ENCODE results near the gene NKAPD1. TPM values are rescaled to one million over a fixed set of nuclear protein-coding genes. Genes with fewer than 3 reads are reported as not detected.
A peak's percentile ranks its signal among the peaks of the same experiment; 100 is the strongest.

Gene NKAPD1
- total and polyA plus RNA-seq, 10 donors, result 10.1 to 21.6 (median 13.6) TPM

DNA sequence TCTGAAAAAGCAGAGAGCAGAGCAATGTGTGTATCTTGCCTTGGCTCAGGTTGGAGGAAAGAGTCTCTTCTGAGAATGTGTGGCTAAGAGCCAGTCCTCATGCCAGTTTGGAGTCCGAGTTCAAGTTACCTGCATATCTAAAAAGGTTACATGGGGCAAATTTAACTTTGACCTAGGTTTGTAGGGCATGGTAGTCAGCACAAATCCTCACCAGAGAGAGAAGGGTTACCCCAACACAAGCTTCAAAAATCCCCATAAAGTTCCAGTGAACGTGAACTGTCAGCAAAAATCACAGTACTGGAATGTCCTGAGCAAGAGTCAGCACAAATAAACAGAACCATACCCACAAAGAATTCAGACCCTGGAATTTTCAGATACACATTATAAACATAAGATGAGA, 26.4 kb downstream of the NKAPD1 start:
- DNase-seq, result no peak
- Histone ChIP-seq H3K4me3 (no peak overlapping the region), H3K27ac (peak overlapping the region in 1 of 8 donors; percentile 3), H3K9me3 (no peaks in the 10 kb centered on the region), H3K36me3 (peaks cover 0 to 42% (median 18%) of the 10 kb centered on the region in 6 donors), H3K27me3 (replicated peaks in 1 of 7) (no peaks in the 10 kb centered on the region), H3K4me1 (no peaks in the 10 kb centered on the region)
- TF ChIP-seq POLR2AphosphoS5 (IDR thresholded peaks at IDR 0.05), result no peak
- TF ChIP-seq, protein P1, sequence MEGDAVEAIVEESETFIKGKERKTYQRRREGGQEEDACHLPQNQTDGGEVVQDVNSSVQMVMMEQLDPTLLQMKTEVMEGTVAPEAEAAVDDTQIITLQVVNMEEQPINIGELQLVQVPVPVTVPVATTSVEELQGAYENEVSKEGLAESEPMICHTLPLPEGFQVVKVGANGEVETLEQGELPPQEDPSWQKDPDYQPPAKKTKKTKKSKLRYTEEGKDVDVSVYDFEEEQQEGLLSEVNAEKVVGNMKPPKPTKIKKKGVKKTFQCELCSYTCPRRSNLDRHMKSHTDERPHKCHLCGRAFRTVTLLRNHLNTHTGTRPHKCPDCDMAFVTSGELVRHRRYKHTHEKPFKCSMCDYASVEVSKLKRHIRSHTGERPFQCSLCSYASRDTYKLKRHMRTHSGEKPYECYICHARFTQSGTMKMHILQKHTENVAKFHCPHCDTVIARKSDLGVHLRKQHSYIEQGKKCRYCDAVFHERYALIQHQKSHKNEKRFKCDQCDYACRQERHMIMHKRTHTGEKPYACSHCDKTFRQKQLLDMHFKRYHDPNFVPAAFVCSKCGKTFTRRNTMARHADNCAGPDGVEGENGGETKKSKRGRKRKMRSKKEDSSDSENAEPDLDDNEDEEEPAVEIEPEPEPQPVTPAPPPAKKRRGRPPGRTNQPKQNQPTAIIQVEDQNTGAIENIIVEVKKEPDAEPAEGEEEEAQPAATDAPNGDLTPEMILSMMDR (IDR thresholded peaks at IDR 0.05 in 8 of 11, conservative IDR thresholded peaks at IDR 0.05 in 3 of 11), result no peak
- no peak for TF ChIP-seq POLR2A (IDR thresholded peaks at IDR 0.05)
- 42 to 84% (median 72%) methylated on average over 2 of the region's 2 CpGs for WGBS, 5 donors
- intact Hi-C loops (cut with DNase I; ENCODE audit: low total_unique reads), result no loop called here

DNA sequence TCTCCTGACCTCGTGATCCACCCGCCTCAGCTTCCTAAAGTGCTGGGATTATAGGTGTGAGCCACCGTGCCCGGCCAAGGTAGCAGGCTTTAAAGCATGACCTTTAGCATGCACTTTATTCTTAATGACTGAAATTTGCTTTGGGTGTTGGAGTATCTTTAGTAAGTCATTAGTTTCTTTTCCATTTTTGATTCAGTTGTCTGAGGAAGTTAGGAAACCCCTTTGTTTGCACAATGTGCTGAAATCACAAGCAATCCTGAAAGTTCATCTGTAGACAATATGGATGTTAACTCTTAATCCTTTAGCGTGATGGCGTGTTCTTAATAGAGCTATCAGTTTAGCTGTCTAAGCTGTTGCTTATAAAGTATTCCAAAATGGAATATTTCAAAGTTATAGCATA, 29.3 kb downstream of the NKAPD1 start:
- Histone ChIP-seq H3K27ac (peak overlapping the region in 4 of 8 donors; percentile 6 to 51 (median 37)), H3K4me1 (no peaks in the 10 kb centered on the region), H3K36me3 (peaks cover 0 to 22% (median 7%) of the 10 kb centered on the region in 6 donors), H3K27me3 (replicated peaks in 1 of 7) (no peaks in the 10 kb centered on the region), H3K4me3 (no peak overlapping the region), H3K9me3 (no peaks in the 10 kb centered on the region)
- TF ChIP-seq, protein P1 (IDR thresholded peaks at IDR 0.05 in 8 of 11, conservative IDR thresholded peaks at IDR 0.05 in 3 of 11), result no peak
- no peak for TF ChIP-seq POLR2A (IDR thresholded peaks at IDR 0.05)
- no peak for TF ChIP-seq POLR2AphosphoS5 (IDR thresholded peaks at IDR 0.05)
- intact Hi-C loops (cut with DNase I; ENCODE audit: low total_unique reads), result no loop called here
- 69 to 90% (median 82%) methylated on average over 6 of the region's 6 CpGs for WGBS, 5 donors
- no peak for DNase-seq

DNA sequence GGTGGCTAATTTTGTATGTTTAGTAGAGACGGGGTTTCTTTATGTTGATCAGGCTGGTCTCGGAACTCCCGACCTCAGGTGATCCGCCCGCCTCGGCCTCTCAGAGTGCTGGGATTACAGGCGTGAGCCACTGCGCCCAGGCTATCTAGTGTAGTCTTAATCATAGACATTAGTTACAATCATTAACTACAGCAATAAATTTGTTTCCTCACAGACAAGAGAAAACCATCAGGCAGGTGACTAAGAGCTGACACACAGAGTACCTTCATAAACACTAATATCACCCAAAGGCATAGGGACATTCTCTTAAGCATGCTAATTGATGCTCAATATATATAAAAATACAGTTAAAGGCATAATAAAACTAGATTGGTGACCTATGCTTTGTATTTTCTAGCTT, 32.0 kb downstream of the NKAPD1 start:
- TF ChIP-seq POLR2AphosphoS5 (IDR thresholded peaks at IDR 0.05), result no peak
- TF ChIP-seq, protein P1 (IDR thresholded peaks at IDR 0.05 in 8 of 11, conservative IDR thresholded peaks at IDR 0.05 in 3 of 11), result no peak
- Histone ChIP-seq H3K4me3 (no peak overlapping the region), H3K27me3 (replicated peaks in 1 of 7) (no peaks in the 10 kb centered on the region), H3K27ac (no peak overlapping the region), H3K9me3 (peaks cover 0 to 4% (median 0%) of the 10 kb centered on the region in 8 donors), H3K36me3 (peaks cover 0 to 12% (median 7%) of the 10 kb centered on the region in 6 donors), H3K4me1 (no peaks in the 10 kb centered on the region)
- intact Hi-C loops (cut with DNase I; ENCODE audit: low total_unique reads), result no loop called here
- DNase-seq, result no peak
- WGBS, 5 donors, result 94 to 100% (median 98%) methylated on average over 5 to 8 of the region's 8 CpGs

DNA sequence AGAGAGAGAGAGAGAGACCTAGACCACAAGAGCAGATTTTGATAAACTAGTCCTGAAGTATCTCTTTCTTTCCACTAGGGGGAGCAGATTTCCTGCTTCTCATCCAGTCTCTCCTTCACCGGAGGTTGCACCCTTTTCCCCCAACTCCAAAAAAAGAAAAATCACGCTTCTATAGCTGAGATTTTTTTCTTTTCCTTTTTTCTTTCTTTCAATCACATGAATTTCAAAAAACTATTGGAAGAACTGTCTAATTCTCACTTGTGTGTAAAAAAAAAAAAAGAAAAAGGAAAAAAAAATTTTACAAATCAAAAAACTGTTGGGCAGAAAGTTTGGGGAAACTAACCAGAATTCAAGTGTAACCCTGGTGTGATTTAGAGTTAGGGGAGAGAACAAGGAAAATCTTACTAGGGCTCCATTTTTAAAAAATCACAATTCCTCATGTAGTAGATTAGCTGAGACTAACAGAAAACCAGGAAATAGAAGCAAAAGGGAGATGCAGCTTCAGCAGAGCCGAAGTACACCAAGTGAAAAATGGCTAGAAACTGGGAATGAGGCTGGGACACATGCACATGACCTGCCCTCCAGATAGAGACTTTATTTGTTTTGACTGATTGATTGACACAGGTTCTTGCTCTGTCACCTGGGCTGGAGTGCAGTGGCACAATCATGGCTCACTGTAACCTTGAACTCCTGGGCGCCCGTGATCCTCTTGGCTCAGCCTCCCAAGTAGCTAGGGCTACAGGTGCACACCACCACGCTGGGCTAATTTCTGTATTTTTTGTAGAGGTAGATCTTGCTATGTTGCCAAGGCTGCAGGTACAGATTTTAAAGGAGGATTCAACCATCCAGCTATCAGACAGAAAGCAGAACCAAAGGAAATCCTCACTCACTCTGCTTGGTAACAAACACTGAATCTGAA, 39.7 kb downstream of the NKAPD1 start:
- DNase-seq, result no peak
- TF ChIP-seq, protein P1 (IDR thresholded peaks at IDR 0.05 in 8 of 11, conservative IDR thresholded peaks at IDR 0.05 in 3 of 11), result peak in 10 of 11 experiments; percentile 34 to 69 (median 60)
- no peak for TF ChIP-seq POLR2A (IDR thresholded peaks at IDR 0.05)
- no peak overlapping the region for H3K27ac ChIP-seq
- H3K4me3 ChIP-seq, result no peak overlapping the region
- intact Hi-C loops (cut with DNase I; ENCODE audit: low total_unique reads), result no loop called here
- H3K27me3 ChIP-seq (replicated peaks in 1 of 7), result no peaks in the 10 kb centered on the region
- H3K36me3 ChIP-seq, result no peaks in the 10 kb centered on the region
- peaks cover 0 to 16% (median 3%) of the 10 kb centered on the region in 6 donors for H3K4me1 ChIP-seq
- WGBS, 5 donors, result 34 to 64% (median 58%) methylated on average over 4 to 6 of the region's 6 CpGs
- peaks cover 0 to 4% (median 0%) of the 10 kb centered on the region in 8 donors for H3K9me3 ChIP-seq

Measured in spleen (tissue), 11 donors.